Liver (tissue), 9 donors: ENCODE data around the gene RNPC3. TPM values are rescaled to one million over a fixed set of nuclear protein-coding genes. Genes with fewer than 3 reads are reported as not detected.
"Not testable (repeated sequence)": the region's sequence is repeated elsewhere in the genome, so short reads cannot be mapped to it uniquely, and the experiment has no call there.

Experiments
- DNase-seq: peaks from one replicate; pipeline ENCODE4 v3.0.0-alpha.2; 2017; ENCODE audit warnings: low spot score
- H3K27ac ChIP-seq, 2 donors: one replicate each; pipeline ENCODE4 v1.7.0; 2013; ENCODE audit warnings: inconsistent platforms in 2 of 2, low read length in 2 of 2, control low read depth in 1 of 2, low read depth in 1 of 2, mild to moderate bottlenecking in 1 of 2
- H3K27me3 ChIP-seq, 4 donors: one replicate each; pipeline versions ENCODE4 v1.6.1 to v1.7.0; 2013; ENCODE audit warnings: low read length in 3 of 4, inconsistent platforms in 1 of 4, mild to moderate bottlenecking in 1 of 4, moderate library complexity in 1 of 4; ENCODE audit not compliant: control insufficient read depth in 4 of 4, insufficient read depth in 4 of 4
- H3K36me3 ChIP-seq, 4 donors: one replicate each; pipeline versions ENCODE4 v1.6.1 to v1.7.0; 2013; ENCODE audit warnings: low read length in 3 of 4, mild to moderate bottlenecking in 3 of 4, low read depth in 1 of 4, moderate library complexity in 1 of 4; ENCODE audit not compliant: control insufficient read depth in 4 of 4, insufficient read depth in 3 of 4
- H3K4me1 ChIP-seq, 4 donors: one replicate each; pipeline versions ENCODE4 v1.6.1 to v1.7.0; 2013; ENCODE audit warnings: low read length in 3 of 4, mild to moderate bottlenecking in 3 of 4, moderate library complexity in 1 of 4; ENCODE audit not compliant: control insufficient read depth in 4 of 4, insufficient read depth in 4 of 4
- H3K4me3 ChIP-seq, 3 donors: one replicate each; pipeline versions ENCODE4 v1.6.1 to v1.7.0; 2013; ENCODE audit warnings: low read length in 3 of 3, control low read depth in 1 of 3, low read depth in 1 of 3, mild to moderate bottlenecking in 1 of 3
- H3K9ac ChIP-seq, 2 donors: one replicate each; pipeline ENCODE4 v1.7.0; 2013; ENCODE audit warnings: low read length in 2 of 2, mild to moderate bottlenecking in 2 of 2, moderate library complexity in 2 of 2, control low read depth in 1 of 2, low read depth in 1 of 2
- H3K9me3 ChIP-seq, 4 donors: one replicate each; pipeline versions ENCODE4 v1.6.1 to v1.7.0; 2013; ENCODE audit warnings: low read length in 3 of 4; ENCODE audit not compliant: control insufficient read depth in 4 of 4
- ATF3 ChIP-seq: IDR thresholded peaks from 2 replicates; pipeline ENCODE4 v1.6.1; 2016; ENCODE audit warnings: antibody characterized with exemption
- EGR1 ChIP-seq, 2 donors: IDR thresholded peaks; 2 replicates each; pipeline ENCODE4 v1.6.1; 2016 to 2018; ENCODE audit warnings: antibody characterized with exemption in 2 of 2, low read depth in 2 of 2
- FOXA1 ChIP-seq: IDR thresholded peaks from 2 replicates; pipeline ENCODE4 v1.6.1; 2016; ENCODE audit warnings: antibody characterized with exemption
- FOXA2 ChIP-seq: IDR thresholded peaks from 2 replicates; pipeline ENCODE4 v1.6.1; 2016; ENCODE audit warnings: antibody characterized with exemption
- GABPA ChIP-seq, 2 donors: IDR thresholded peaks in 1 of 2; conservative IDR thresholded peaks in 1 of 2; 2 replicates each; pipeline ENCODE4 v1.6.1; 2016; ENCODE audit warnings: antibody characterized with exemption in 2 of 2, mild to moderate bottlenecking in 1 of 2, moderate library complexity in 1 of 2
- HNF4A ChIP-seq, 2 donors: conservative IDR thresholded peaks; 2 replicates each; pipeline ENCODE4 v1.6.1; 2016; ENCODE audit warnings: antibody characterized with exemption in 2 of 2, mild to moderate bottlenecking in 2 of 2
- HNF4G ChIP-seq: IDR thresholded peaks from 2 replicates; pipeline ENCODE4 v1.6.1; 2016; ENCODE audit warnings: antibody characterized with exemption
- JUND ChIP-seq, 2 donors: IDR thresholded peaks; 2 replicates each; pipeline ENCODE4 v1.6.1; 2016; ENCODE audit warnings: antibody characterized with exemption in 2 of 2
- MAX ChIP-seq: IDR thresholded peaks from 2 replicates; pipeline ENCODE4 v1.6.1; 2016; ENCODE audit warnings: antibody characterized with exemption
- RAD21 ChIP-seq, 2 donors: IDR thresholded peaks; 2 replicates each; pipeline ENCODE4 v1.6.1; 2016; ENCODE audit warnings: antibody characterized with exemption in 2 of 2, mild to moderate bottlenecking in 2 of 2
- RXRA ChIP-seq, 2 donors: IDR thresholded peaks; 2 replicates each; pipeline ENCODE4 v1.6.1; 2017 to 2018; ENCODE audit warnings: antibody characterized with exemption in 2 of 2, mild to moderate bottlenecking in 1 of 2
- SP1 ChIP-seq: IDR thresholded peaks from 2 replicates; pipeline ENCODE4 v1.6.1; 2018; ENCODE audit warnings: antibody characterized with exemption, mild to moderate bottlenecking
- TAF1 ChIP-seq: conservative IDR thresholded peaks from 2 replicates; pipeline ENCODE4 v1.6.1; 2016; ENCODE audit warnings: antibody characterized with exemption, mild to moderate bottlenecking
- ZBTB33 ChIP-seq: IDR thresholded peaks from 2 replicates; pipeline ENCODE4 v1.6.1; 2016; ENCODE audit warnings: antibody characterized with exemption
- WGBS: extraction: QIAGEN DNeasy Blood & Tissue Kit; methylation state at CpG from one replicate; pipeline ENCODE4 v1.1.7; 2013; 5-methylcytosine and 5-hydroxymethylcytosine counted together
- polyA plus RNA-seq, 2 donors: library from polyadenylated mRNA; stranded (reverse) in 1 of 2; unstranded in 1 of 2; fragments of 200-250 nt in 1 of 2; fragments of >200 nt in 1 of 2; fragmentation: Nextera tagmentation in 1 of 2; extraction: Ambion mirVana in 1 of 2; gene quantifications; one replicate each; pipeline versions ENCODE4 v1.2.1 to v1.2.3, GENCODE V29; 2013 to 2015
- total RNA-seq, 2 donors: library from RNA; depleted of rRNA; stranded (reverse); fragments of >200 nt; gene quantifications; one replicate each; pipeline ENCODE4 v1.2.3, GENCODE V29; 2014
- TF ChIP-seq, protein P1 (sequence below): fragments of 150-350 bp; IDR thresholded peaks from 2 replicates; pipeline ENCODE4 v1.5.1; 2017; ENCODE audit warnings: improper control_type of control experiment, low read depth, low read length; ENCODE audit not compliant: missing input control
- donor health status: healthy.
- donor health status: healthy.
- donor health status: healthy.
- donor health status: healthy.
- donor health status: healthy.

RNPC3 gene
- total and polyA plus RNA-seq, 4 donors, result 4.2 to 18.0 (median 9.6) TPM

- Histone ChIP-seq H3K27ac (no peak overlapping the region), H3K4me1 (no peaks in the 10 kb centered on the region), H3K9ac (no peak overlapping the region), H3K9me3 (no peaks in the 10 kb centered on the region), H3K36me3 (peaks cover 0 to 3% (median under 1%) of the 10 kb centered on the region in 4 donors), H3K4me3 (no peak overlapping the region), H3K27me3 (no peaks in the 10 kb centered on the region)
- DNase-seq, result no peak
- 84% methylated on average over 1 of the region's 1 CpG for WGBS
- TF ChIP-seq ZBTB33, result no peak
- no peak for TF ChIP-seq RAD21 (IDR thresholded peaks at IDR 0.05)
Observed at GRCh38 chr1:103582464-103582863, 57.0 kb downstream of the RNPC3 start.

- Histone ChIP-seq H3K9me3 (no peaks in the 10 kb centered on the region), H3K27ac (no peak overlapping the region), H3K36me3 (peaks cover 0 to 3% (median under 1%) of the 10 kb centered on the region in 4 donors), H3K27me3 (no peaks in the 10 kb centered on the region), H3K9ac (no peak overlapping the region), H3K4me3 (no peak overlapping the region), H3K4me1 (no peaks in the 10 kb centered on the region)
- DNase-seq, result no peak
- no peak for TF ChIP-seq EGR1 (IDR thresholded peaks at IDR 0.05; ENCODE audit: low read depth in 2 of 2)
- TF ChIP-seq, protein P1, sequence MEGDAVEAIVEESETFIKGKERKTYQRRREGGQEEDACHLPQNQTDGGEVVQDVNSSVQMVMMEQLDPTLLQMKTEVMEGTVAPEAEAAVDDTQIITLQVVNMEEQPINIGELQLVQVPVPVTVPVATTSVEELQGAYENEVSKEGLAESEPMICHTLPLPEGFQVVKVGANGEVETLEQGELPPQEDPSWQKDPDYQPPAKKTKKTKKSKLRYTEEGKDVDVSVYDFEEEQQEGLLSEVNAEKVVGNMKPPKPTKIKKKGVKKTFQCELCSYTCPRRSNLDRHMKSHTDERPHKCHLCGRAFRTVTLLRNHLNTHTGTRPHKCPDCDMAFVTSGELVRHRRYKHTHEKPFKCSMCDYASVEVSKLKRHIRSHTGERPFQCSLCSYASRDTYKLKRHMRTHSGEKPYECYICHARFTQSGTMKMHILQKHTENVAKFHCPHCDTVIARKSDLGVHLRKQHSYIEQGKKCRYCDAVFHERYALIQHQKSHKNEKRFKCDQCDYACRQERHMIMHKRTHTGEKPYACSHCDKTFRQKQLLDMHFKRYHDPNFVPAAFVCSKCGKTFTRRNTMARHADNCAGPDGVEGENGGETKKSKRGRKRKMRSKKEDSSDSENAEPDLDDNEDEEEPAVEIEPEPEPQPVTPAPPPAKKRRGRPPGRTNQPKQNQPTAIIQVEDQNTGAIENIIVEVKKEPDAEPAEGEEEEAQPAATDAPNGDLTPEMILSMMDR, result no peak
- TF ChIP-seq MAX, result no peak
- TF ChIP-seq HNF4G, result no peak
- no peak for TF ChIP-seq FOXA2
- WGBS, result 86% methylated on average over 3 of the region's 3 CpGs
Observed at GRCh38 chr1:103583887-103584286, 58.4 kb downstream of the RNPC3 start.

- Histone ChIP-seq H3K4me3 (no peak overlapping the region), H3K4me1 (no peaks in the 10 kb centered on the region), H3K36me3 (peaks cover 0 to 3% (median under 1%) of the 10 kb centered on the region in 4 donors), H3K9ac (no peak overlapping the region), H3K27ac (no peak overlapping the region), H3K27me3 (no peaks in the 10 kb centered on the region), H3K9me3 (peaks cover 0 to 3% (median 0%) of the 10 kb centered on the region in 4 donors)
- WGBS, result 72% methylated on average over 2 of the region's 2 CpGs
- DNase-seq, result no peak
- no peak for TF ChIP-seq RXRA (IDR thresholded peaks at IDR 0.05)
- no peak for TF ChIP-seq SP1
- TF ChIP-seq HNF4G, result no peak
- TF ChIP-seq HNF4A (conservative IDR thresholded peaks at IDR 0.05), result no peak
- TF ChIP-seq FOXA1, result no peak
- TF ChIP-seq, protein P1, result no peak
- no peak for TF ChIP-seq EGR1 (IDR thresholded peaks at IDR 0.05; ENCODE audit: low read depth in 2 of 2)
- TF ChIP-seq FOXA2, result no peak
- no peak for TF ChIP-seq ATF3
- no peak for TF ChIP-seq GABPA (IDR thresholded peaks at IDR 0.05 in 1 of 2, conservative IDR thresholded peaks at IDR 0.05 in 1 of 2)
- TF ChIP-seq TAF1, result no peak
- no peak for TF ChIP-seq JUND (IDR thresholded peaks at IDR 0.05)
Observed at GRCh38 chr1:103584537-103584936, 59.0 kb downstream of the RNPC3 start.

GRCh38 chr1:103602740-103603139 is 77.2 kb downstream of the RNPC3 start:
- H3K27ac ChIP-seq, DNase-seq, H3K4me3 ChIP-seq, H3K36me3 ChIP-seq, H3K27me3 ChIP-seq, H3K9ac ChIP-seq, H3K9me3 ChIP-seq, H3K4me1 ChIP-seq: not testable (repeated sequence)
- WGBS, result no CpG with 5 or more reads among the region's 3 CpGs
